Kasumi-1 (cell line): ENCODE measurements around the gene ACAP3.

Source experiments
- DNase-seq, 2 experiments: peaks; one replicate each; lab custom pipeline; 2025; lab: John Stamatoyannopoulos, UW

The ACAP3 gene

GRCh38 chr1:1299686-1300351 is 7.9 kb downstream of the ACAP3 start:
- peak in 1 of 2 experiments; percentile 12 for DNase-seq

- DNase-seq = peak; percentile 28 to 33
Measured at GRCh38 chr1:1298861-1299685, 8.7 kb downstream of the ACAP3 start.

DNA sequence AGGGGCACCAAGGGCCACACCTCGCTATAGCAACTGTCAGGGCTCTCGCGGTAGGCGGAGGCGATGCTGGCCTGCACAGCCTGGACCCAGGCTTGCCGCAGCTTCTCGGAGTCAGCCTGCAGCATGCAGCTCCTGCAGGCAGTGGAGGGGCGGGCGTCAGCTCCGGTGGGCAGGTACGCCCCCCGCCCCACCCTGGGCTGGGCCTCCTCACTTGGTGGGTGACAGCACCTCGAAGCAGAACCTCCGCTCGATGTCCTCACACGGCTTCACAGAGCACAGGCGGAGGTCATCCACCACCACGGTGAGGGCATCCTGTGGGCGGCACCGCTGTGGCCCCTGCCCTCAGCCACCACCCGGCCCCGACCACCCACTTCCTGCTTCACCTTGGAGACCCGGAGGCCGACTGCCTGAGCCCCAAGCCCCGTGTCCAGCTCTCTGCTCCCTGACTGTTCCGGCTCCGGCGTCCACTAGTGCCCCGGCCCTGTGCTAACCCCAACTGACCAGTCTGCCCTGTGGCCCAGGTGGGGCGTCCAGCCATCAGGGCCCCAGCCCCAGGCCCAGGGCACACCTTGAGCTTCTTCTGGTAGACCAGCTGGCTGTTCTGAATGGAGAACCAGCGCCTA is 9.8 kb downstream of the ACAP3 start:
- no peak for DNase-seq

DNA sequence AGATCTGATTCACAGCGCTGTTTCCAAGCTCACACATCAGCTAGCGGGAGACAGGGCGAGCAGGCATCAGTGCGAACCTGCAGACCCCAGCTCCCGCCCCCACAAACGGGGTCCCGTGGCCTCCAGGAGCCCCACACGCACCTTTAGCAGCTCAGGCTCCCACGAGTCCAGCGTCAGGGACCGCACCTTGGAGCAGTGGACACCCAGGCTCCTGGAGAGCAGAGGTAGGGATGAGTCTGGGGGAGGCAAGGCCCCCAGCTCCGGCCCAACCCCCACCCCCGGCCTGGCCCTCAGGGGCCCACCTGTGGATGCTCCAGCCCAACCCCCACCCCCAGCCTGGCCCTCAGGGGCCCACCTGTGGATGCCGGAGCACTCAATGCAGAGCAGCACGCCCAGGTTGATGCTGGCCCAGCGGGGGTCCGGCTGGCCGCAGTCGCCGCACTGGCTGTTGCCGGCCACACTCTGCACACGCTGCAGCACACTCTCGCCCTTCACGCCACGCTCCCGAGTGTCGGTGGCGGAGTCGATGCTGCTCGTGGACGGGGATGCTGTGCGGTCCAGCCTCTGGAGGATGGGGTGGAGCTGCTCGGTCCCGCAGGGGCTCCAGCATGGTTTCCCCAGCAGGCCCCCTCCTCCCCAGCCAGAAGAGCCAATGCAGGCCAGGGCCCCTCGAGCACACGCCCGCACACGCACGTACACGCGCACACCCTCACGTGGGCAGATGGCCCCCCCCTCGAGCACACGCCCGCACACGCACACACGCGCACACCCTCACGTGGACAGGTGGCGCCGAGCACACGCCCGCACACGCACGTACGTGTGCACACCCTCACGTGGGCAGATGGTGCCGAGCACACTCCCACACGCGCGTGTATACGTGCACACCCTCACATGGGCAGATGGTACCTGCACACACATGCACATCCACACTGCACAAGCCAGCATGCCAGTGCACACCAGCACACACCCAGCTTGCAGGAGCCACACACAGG is 11.4 kb downstream of the ACAP3 start:
- DNase-seq = no peak

DNA sequence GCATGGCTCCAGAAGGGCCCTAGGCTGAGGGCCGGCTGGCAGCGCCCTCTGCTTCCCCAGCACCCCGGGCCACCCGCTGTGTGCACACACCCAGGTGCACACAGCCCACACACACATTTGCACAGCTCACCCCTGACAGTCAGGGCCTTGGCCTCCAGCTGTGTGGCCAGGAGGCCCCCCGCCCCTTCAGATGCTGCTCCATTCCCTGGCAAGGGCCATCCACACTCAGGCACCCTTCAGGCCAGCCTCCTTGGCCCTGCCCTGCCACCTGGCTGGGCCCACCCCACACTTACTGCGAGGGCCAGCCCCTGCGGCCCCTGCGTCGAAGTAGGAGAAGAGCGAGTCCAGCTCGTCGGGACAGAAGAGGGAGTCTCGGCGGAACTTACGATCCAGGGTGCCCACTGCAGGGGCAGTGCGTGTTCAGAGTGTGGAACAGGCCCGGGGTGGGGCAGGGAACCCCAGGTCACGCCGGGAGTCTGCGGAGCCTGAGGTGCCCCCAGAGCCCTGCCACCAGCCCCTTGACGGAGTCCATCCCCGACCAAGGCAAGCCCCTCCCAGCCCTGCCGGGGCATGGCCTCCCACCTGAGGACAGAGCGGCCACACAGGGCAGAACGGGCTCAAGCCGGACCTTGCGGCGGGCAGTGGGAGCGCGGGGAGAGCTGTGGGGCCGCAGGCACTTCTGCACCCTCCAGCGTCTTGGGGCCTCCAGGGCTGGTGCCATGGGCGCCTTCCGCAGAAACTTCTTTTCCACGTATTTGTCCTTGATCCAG is 12.4 kb downstream of the ACAP3 start:
- DNase-seq = no peak

DNA sequence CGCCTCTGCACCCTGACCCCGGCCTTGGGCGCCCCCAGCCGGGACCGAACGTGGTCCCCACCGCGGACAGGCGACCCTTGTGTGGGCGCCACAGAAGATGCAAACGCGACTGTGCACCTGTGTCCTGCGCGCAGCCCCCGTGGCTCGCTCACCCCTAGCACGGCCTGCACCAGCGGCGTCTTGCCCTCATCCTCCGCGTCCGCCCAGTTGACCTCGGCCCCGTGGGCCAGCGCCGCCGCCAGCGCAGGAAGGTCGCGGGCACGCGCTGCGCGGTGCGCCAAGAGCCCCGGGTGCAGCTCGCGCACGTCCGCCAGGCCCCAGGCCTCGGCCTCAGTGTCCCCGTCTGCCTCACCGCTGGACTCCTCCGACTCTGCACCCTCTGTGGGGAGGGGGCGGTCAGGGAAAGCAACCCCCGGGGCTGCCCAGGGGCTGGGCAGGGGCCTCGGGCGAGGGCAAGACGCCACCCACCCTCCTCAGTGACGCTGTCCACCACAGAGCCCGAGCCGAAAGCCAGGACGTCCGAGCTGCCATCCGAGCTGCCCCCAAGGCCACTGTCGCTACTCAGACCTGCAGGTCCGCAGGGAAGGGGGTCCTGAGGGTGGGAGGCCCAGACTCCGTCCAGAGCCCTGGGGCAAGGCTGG is 13.4 kb downstream of the ACAP3 start:
- no peak for DNase-seq

DNA sequence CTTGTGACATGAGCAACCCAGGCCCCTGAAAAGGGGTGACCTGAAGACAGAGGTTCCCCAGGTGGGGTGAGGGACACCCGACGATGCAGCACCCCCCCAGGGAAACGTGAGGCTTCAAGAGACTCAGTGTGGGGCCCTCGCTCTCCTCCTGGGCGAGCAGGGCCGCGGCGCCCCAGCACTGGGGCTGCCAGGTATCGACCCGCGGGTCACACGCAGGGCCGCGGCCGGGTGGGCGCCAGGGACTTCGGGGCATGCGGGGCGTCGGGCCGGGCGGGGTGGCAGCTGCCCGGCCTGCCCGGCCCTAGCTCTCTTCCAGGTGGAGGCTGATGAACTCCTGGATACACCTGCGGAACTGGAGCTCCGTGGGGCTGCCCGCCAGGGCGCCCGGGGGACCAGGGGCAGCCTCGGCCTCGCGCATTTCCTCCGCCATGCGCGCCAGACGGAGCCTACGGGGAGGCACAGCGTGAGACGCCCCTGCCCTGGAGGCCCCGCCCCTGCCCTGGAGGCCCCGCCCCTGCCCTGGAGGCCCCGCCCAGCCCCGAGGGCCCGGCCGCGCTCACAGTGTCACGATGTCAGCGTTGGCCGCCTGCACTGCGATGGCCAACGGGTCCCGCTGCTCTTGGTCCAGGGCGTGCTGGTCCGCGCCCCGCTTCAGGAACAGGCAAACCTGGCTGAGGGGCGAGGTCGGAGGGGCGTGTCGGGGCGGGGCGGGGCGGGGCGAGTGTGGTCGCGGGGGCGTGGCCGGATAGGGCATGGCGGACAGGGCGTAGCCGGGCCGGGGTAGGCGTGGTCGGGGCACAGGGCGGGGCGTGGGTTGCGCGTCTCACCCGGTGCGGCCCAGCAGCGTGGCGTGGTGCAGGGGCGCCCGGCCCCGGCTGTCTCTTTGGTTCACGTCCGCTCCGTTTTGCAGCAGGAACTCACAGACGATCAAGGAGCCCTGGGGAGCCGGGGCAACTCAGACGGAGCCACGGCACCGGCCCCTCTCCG is 14.2 kb downstream of the ACAP3 start:
- DNase-seq = no peak

DNA sequence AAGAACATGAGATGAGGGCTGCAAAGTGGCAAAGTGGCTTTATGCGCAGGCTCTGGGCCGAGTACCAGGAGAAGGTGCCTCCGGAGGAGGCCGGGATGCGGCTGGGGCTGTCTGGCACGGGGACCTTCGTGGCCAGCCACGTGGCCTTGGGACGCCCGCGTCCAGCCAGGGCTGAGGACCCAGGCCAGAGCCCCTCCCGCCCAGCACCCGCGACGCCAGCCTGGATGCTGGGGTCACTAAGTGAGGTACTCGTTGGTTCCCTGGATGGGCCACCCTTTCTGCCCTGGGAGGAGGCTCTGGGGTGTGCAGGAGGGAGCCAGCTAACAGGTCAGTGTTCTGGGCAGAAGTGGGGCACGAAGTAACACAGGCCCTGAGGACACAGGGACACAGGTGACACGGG is 14.9 kb downstream of the ACAP3 start:
- no peak for DNase-seq

GRCh38 chr1:1292442-1292779 is 15.3 kb downstream of the ACAP3 start:
- no peak for DNase-seq

GRCh38 chr1:1291548-1292441 is 15.9 kb downstream of the ACAP3 start:
- peak; percentile 50 to 71 for DNase-seq

DNA sequence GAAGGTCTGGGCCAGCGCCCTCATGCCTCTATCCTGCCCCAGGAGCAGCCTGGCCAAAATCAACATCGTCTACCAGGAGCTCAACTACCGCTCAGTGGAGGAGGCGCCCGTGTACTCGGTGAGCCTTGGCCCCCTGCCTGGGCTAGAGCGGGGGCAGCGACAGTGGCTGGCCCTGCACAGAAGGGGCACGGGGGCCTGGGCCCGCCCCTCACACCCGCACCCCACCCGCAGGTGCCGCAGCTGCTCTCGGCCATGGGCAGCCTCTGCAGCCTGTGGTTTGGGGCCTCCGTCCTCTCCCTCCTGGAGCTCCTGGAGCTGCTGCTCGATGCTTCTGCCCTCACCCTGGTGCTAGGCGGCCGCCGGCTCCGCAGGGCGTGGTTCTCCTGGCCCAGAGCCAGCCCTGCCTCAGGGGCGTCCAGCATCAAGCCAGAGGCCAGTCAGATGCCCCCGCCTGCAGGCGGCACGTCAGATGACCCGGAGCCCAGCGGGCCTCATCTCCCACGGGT is 16.7 kb downstream of the ACAP3 start:
- no peak for DNase-seq

GRCh38 chr1:1290238-1290731 is 17.4 kb downstream of the ACAP3 start:
- peak; percentile 39 to 61 for DNase-seq

GRCh38 chr1:1287288-1288110 is 20.2 kb downstream of the ACAP3 start:
- no peak for DNase-seq

GRCh38 chr1:1286313-1287261 is 21.1 kb downstream of the ACAP3 start:
- no peak for DNase-seq

DNA sequence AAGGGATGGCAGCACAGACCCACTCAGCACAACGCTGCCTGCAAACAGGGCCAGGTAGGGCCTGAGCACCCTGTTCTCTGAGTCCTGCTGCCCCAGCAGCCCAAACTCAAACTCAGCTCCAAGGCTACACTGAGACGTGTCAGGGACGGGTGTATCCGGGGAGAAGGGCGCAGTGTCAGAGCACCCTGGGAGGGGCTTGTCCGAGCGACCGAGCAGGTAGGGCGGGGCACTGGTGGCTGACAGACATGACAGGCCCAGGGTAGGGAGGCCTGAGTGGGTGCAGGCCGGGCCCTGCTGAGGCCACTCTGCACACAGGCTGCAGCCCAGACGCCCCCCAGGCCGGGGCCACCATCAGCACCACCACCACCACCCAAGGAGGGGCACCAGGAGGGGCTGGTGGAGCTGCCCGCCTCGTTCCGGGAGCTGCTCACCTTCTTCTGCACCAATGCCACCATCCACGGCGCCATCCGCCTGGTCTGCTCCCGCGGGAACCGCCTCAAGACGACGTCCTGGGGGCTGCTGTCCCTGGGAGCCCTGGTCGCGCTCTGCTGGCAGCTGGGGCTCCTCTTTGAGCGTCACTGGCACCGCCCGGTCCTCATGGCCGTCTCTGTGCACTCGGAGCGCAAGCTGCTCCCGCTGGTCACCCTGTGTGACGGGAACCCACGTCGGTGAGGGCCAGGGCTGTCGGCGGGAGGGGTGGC is 22.0 kb downstream of the ACAP3 start:
- no peak for DNase-seq
